KOPT-K1 (cell line): ENCODE measurements around the gene FAM174B.

Experiments used
- H3K27ac ChIP-seq: fragments of 200-600 bp; sonication (generic); 2 replicates; pipeline ENCODE4 v1.5.1; 2016; ENCODE audit warnings: antibody characterized with exemption, mild to moderate bottlenecking, low read depth, low read length; ENCODE audit not compliant: poor library complexity, severe bottlenecking
- H3K36me3 ChIP-seq: fragments of 200-600 bp; sonication (generic); 2 replicates; pipeline ENCODE4 v1.5.1; 2017; ENCODE audit warnings: antibody characterized with exemption, mild to moderate bottlenecking, low read length, moderate library complexity; ENCODE audit not compliant: insufficient read depth
- H3K9me3 ChIP-seq: fragments of 200-600 bp; sonication (generic); 2 replicates; pipeline ENCODE4 v1.5.1; 2017; ENCODE audit warnings: antibody characterized with exemption, low read length, mild to moderate bottlenecking; ENCODE audit not compliant: insufficient read depth, poor library complexity, severe bottlenecking

Gene FAM174B

GRCh38 chr15:92638291-92638708 is 17.3 kb downstream of the FAM174B start:
- H3K36me3 ChIP-seq: no peaks in the 10 kb centered on the region
- no peaks in the 10 kb centered on the region for H3K9me3 ChIP-seq
- H3K27ac ChIP-seq: no peak overlapping the region

- no peaks in the 10 kb centered on the region for H3K36me3 ChIP-seq
- no peaks in the 10 kb centered on the region for H3K9me3 ChIP-seq
- no peak overlapping the region for H3K27ac ChIP-seq
Measured at GRCh38 chr15:92637626-92638025, 17.9 kb downstream of the FAM174B start.

- no peaks in the 10 kb centered on the region for H3K9me3 ChIP-seq
- no peaks in the 10 kb centered on the region for H3K36me3 ChIP-seq
- H3K27ac ChIP-seq: no peak overlapping the region
Measured at GRCh38 chr15:92636908-92637481, 18.6 kb downstream of the FAM174B start.

GRCh38 chr15:92636401-92636907 is 19.1 kb downstream of the FAM174B start:
- Histone ChIP-seq H3K27ac (no peak overlapping the region), H3K9me3 (no peaks in the 10 kb centered on the region), H3K36me3 (no peaks in the 10 kb centered on the region)

GRCh38 chr15:92634671-92635201 is 20.8 kb downstream of the FAM174B start:
- H3K27ac ChIP-seq: no peak overlapping the region

GRCh38 chr15:92634060-92634459 is 21.5 kb downstream of the FAM174B start:
- Histone ChIP-seq H3K27ac (no peak overlapping the region), H3K36me3 (no peaks in the 10 kb centered on the region), H3K9me3 (no peaks in the 10 kb centered on the region)

More at GRCh38 chr15:92634671-92635201, 20.8 kb downstream of the FAM174B start:
- Histone ChIP-seq H3K9me3 (no peaks in the 10 kb centered on the region), H3K36me3 (no peaks in the 10 kb centered on the region)

- H3K27ac ChIP-seq: no peak overlapping the region
Measured at GRCh38 chr15:92633418-92633817, 22.2 kb downstream of the FAM174B start.

GRCh38 chr15:92633001-92633400 is 22.6 kb downstream of the FAM174B start:
- H3K36me3 ChIP-seq: no peaks in the 10 kb centered on the region
- H3K27ac ChIP-seq: no peak overlapping the region
- no peaks in the 10 kb centered on the region for H3K9me3 ChIP-seq

More at GRCh38 chr15:92633418-92633817, 22.2 kb downstream of the FAM174B start:
- no peaks in the 10 kb centered on the region for H3K36me3 ChIP-seq
- H3K9me3 ChIP-seq: no peaks in the 10 kb centered on the region

GRCh38 chr15:92631721-92632120 is 23.9 kb downstream of the FAM174B start:
- no peak overlapping the region for H3K27ac ChIP-seq
- no peaks in the 10 kb centered on the region for H3K36me3 ChIP-seq

GRCh38 chr15:92629975-92630626 is 25.5 kb downstream of the FAM174B start:
- Histone ChIP-seq H3K27ac (no peak overlapping the region), H3K36me3 (no peaks in the 10 kb centered on the region), H3K9me3 (no peaks in the 10 kb centered on the region)

More at GRCh38 chr15:92631721-92632120, 23.9 kb downstream of the FAM174B start:
- H3K9me3 ChIP-seq: no peaks in the 10 kb centered on the region

- no peaks in the 10 kb centered on the region for H3K9me3 ChIP-seq
- H3K36me3 ChIP-seq: no peaks in the 10 kb centered on the region
- no peak overlapping the region for H3K27ac ChIP-seq
Measured at GRCh38 chr15:92629276-92629974, 26.1 kb downstream of the FAM174B start.

GRCh38 chr15:92627014-92627413 is 28.6 kb downstream of the FAM174B start:
- H3K9me3 ChIP-seq: no peaks in the 10 kb centered on the region
- H3K27ac ChIP-seq: no peak overlapping the region
- no peaks in the 10 kb centered on the region for H3K36me3 ChIP-seq

- Histone ChIP-seq H3K27ac (no peak overlapping the region), H3K9me3 (no peaks in the 10 kb centered on the region), H3K36me3 (no peaks in the 10 kb centered on the region)
Measured at GRCh38 chr15:92625251-92625980, 30.2 kb downstream of the FAM174B start.

GRCh38 chr15:92624401-92624991 is 31.1 kb downstream of the FAM174B start:
- H3K36me3 ChIP-seq: no peaks in the 10 kb centered on the region
- H3K27ac ChIP-seq: no peak overlapping the region

More at GRCh38 chr15:92624401-92624991, 31.1 kb downstream of the FAM174B start:
- no peaks in the 10 kb centered on the region for H3K9me3 ChIP-seq
